GM21381 (cell line): ENCODE results near the gene TDRD10.
A peak's percentile ranks its signal among the peaks of the same experiment; 100 is the strongest.

ENCODE experiments used
- ATAC-seq: cut with Tn5 transposase; IDR thresholded peaks from one replicate; pipeline ENCODE4 v1.9.1; 2021; ENCODE audit warnings: mild to moderate bottlenecking, moderate library complexity; ENCODE audit not compliant: unreplicated experiment

Gene TDRD10

DNA sequence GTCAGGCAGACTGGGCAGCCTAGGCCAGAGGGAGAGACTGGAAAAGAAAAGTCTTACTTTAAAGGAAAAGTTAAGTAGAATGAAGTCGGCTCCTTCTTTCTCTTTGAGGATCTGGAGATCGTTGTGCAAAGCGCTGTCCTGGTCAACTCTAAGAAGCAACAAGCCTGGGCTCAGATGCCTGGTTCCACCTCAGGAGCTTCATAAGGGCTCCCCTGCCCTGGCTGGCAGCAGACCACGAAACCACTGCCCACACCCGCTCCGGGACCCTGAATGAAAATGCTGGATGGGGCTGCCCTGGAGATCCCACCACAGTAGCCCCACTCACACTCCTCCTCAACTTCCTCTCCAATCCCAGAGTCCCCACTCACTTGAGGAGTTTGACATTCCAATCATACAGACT is 50.0 kb downstream of the TDRD10 start:
- no peak for ATAC-seq

GRCh38 chr1:154553056-154554030 is 51.3 kb downstream of the TDRD10 start:
- ATAC-seq, result no peak

DNA sequence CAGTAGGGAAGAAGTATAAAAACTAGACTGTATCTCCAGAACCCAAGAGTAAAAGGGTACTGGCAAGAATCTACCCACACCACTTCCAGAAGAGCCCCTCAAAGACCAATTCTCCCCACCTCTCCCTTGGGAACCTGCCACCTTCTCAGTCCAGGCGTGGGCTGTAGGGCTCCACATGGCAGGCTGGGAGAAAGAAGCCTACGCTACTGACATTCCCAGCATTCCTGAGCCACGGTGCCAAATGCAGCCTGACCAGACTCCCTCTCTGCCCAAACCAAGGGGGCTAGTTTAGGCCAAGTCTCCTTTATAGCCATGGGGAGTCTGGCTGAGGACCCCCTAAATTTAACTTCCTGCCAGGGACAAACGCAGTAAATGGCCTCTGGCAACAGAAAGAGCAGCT is 54.4 kb downstream of the TDRD10 start:
- ATAC-seq, result no peak

GRCh38 chr1:154557248-154557938 is 55.4 kb downstream of the TDRD10 start:
- no peak for ATAC-seq

GRCh38 chr1:154557939-154558719 is 56.1 kb downstream of the TDRD10 start, which contains the start of gene UBE2Q1:
Gene UBE2Q1 (minus strand): TSS chr1:154558662. CDS start chr1:154558553, 109 bp downstream.
- ATAC-seq, result peak; percentile 12

DNA sequence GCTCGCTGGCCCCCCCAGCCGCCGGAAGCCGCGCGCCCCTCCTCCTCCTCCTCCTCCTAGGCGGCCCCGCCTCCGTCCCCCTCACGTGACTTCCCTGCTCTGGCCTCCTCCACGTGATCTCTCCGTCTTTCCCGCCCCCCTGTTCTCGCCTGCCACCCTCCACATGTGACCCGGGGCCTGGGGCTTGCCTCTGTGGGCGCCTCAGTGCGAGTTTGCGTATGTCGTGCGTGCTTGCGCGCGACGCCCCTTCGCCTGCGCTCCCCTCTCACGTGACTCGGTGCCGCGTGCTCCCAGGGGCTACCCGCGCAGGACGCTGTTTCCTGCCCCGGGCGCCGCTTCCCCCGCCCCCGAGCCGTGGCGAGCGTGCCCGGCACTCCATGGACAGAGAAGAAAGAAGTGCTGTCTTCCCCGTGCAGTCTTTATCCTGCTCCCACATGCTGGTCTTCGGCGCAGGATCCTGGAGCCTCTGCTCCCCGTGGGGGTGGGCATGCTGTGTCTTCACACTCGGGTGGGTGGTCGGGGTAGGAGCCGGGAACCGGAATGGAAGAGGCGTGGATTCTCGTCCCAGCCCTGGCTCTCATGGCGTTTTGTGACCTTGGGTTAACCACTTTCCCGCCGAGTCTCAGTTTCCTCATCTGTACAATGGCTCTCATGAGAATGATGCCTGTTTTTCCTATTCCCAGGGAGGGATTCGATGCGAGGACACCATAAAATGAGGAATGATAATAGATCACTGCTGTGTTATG is 56.9 kb downstream of the TDRD10 start:
- ATAC-seq, result peak; percentile 83

DNA sequence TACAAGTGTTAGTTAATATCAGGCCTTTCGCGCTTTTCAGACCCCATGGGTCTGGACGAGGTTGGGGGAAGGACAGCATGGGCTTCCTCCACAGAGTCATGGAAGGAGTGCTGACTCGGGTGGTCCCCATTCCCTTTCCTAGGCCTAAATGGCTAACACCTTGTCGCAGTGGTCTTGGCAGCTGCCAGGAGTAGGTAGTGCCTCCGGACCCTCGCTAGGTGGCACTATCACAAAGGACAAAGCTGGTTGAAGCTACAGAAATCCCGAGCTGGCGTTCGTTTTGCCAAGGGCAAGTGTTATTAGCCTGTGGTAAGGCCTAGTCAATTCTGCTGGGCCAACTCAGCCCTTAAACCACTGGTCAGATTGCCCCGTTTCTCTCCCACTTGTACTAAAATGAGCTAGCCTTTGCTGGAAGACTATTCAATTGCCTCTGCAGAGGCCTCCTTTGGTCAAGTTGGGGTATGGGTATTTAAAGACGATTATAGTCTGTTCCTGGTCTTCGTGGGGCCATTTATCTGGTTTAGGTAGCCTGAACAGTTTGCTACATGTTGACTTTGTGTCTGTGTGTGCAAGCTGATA is 57.5 kb downstream of the TDRD10 start:
- ATAC-seq, result peak; percentile 44

DNA sequence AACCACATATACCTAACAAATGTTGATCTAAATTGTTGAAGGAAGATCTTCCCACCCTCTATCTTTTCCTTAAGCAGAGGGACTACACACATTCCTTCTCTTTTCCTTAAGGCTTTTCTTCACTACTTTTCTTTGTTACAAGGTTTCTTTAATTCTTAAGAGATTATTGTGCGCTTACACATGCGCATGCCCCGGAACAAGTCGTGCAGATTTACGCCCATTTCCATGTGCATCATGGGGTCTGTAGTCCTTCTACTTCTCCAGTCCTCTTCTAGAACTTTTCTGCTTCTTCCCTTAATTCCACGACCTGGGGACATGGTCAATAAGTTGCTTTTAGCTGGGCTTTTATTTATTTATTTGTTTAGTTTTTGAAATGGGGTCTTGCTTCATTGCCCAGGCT is 63.9 kb downstream of the TDRD10 start:
- ATAC-seq, result no peak

GRCh38 chr1:154567386-154568156 is 65.6 kb downstream of the TDRD10 start, which contains the start of gene CHRNB2:
Gene CHRNB2 (plus strand): TSS chr1:154567778. CDS start chr1:154568045, 267 bp downstream.
- ATAC-seq, result no peak

DNA sequence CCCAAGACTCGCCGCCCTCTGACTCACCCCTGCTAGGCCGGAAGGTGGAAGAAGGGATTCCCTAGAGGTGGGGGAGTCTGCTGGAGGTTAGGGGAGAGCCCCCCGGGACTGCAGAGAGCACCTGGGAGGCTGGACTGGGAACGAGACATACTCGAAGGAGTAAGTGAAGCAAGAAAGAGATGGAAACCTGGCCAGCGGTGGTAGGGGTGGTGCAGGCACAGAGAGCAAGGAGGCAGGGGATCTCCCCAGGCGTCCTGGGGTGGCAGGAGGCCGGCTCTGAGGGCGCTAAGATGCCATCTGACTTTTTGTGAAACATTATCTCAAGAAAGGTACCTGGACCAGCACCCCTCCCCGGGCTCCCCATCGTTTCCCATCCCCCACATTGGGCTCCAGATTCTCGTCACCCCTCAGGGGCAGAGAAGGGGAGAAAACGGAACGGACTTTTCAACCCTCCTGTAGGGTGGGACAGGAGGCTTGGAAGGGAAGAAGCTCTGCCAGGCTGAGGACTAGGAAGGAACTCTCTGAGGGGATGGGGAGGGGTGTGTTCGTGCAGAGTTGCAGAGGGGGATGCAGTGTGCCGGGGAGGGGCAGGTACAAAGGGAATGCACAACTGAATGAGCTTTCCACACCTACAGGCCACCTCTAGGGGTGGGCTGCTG is 66.3 kb downstream of the TDRD10 start:
- ATAC-seq, result no peak

- no peak for ATAC-seq
Measured at GRCh38 chr1:154571244-154571963, 69.4 kb downstream of the TDRD10 start.

DNA sequence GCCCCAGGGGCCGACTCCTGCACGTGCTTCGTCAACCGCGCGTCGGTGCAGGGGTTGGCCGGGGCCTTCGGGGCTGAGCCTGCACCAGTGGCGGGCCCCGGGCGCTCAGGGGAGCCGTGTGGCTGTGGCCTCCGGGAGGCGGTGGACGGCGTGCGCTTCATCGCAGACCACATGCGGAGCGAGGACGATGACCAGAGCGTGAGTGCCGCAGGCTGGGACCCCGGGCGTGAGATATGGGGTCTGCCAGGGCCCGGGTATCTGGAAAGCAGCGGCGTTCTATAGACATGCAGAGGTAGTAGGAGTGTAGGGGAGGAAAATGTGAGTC is 69.9 kb downstream of the TDRD10 start:
- no peak for ATAC-seq

- ATAC-seq, result no peak
Measured at GRCh38 chr1:154572468-154573167, 70.6 kb downstream of the TDRD10 start.

- ATAC-seq, result no peak
Measured at GRCh38 chr1:154573168-154573510, 71.1 kb downstream of the TDRD10 start.

DNA sequence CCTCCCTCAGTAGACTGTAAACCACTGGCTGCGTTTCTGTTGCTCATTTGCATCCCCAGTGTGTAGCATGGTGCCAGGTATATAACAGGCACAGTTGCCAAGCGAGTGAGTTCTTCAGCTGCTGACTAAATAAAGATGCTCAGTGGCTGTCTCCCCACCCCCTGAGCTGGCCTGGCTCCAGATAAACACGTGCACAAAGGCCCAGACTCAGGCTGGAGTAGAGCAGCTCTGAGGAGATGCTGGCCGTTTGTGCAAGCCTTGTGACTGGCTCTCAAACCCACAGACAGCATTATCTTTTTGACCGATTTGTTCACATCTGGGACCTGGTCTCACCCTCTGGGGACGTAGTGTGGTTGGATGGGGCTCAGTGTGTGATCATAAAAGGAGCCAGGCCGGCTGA is 72.7 kb downstream of the TDRD10 start:
- no peak for ATAC-seq

GRCh38 chr1:154575147-154575927 is 73.3 kb downstream of the TDRD10 start:
- ATAC-seq, result no peak
